ENCODE results near the gene CPNE2.
A peak's percentile ranks its signal among the peaks of the same experiment; 100 is the strongest.
"Not testable (repeated sequence)": the region's sequence is repeated elsewhere in the genome, so short reads cannot be mapped to it uniquely, and the experiment has no call there.

Gene CPNE2
- total RNA-seq: 1.7 to 2.0 reads per million in 2 donors

GRCh38 chr16:57091975-57092785, at the start of gene CPNE2:
Gene CPNE2, plus strand, starts transcription at chr16:57092583. Its CDS starts 18,160 bp downstream, at chr16:57110743.
- DNase-seq: peak; percentile 9

- DNase-seq: no peak
Measured at GRCh38 chr16:57043248-57043647, 49.1 kb upstream of the CPNE2 start.

GRCh38 chr16:57044931-57045693, 47.3 kb upstream of the CPNE2 start:
- no peak for DNase-seq

- DNase-seq: no peak
Measured at GRCh38 chr16:57045694-57046381, 46.5 kb upstream of the CPNE2 start.

- no peak for DNase-seq
Measured at GRCh38 chr16:57048095-57048494, 44.3 kb upstream of the CPNE2 start.

- DNase-seq: no peak
Measured at GRCh38 chr16:57049678-57050077, 42.7 kb upstream of the CPNE2 start.

GRCh38 chr16:57051696-57052228, 40.6 kb upstream of the CPNE2 start:
- no peak for DNase-seq

- DNase-seq: no peak
Measured at GRCh38 chr16:57053206-57053605, 39.2 kb upstream of the CPNE2 start.

- DNase-seq: no peak
Measured at GRCh38 chr16:57054338-57054737, 38.0 kb upstream of the CPNE2 start.

- no peak for DNase-seq
Measured at GRCh38 chr16:57054771-57055170, 37.6 kb upstream of the CPNE2 start.

- no peak for DNase-seq
Measured at GRCh38 chr16:57055671-57056070, 36.7 kb upstream of the CPNE2 start.

- DNase-seq: no peak
Measured at GRCh38 chr16:57058291-57058861, 34.0 kb upstream of the CPNE2 start.

- no peak for DNase-seq
Measured at GRCh38 chr16:57060323-57061083, 31.9 kb upstream of the CPNE2 start.

- no peak for DNase-seq
Measured at GRCh38 chr16:57061084-57061905, 31.1 kb upstream of the CPNE2 start.

- no peak for DNase-seq
Measured at GRCh38 chr16:57062329-57062728, 30.1 kb upstream of the CPNE2 start.

GRCh38 chr16:57063189-57063588, 29.2 kb upstream of the CPNE2 start:
- not testable (repeated sequence) for DNase-seq

- DNase-seq: no peak
Measured at GRCh38 chr16:57064995-57065394, 27.4 kb upstream of the CPNE2 start.

GRCh38 chr16:57066625-57067024, 25.8 kb upstream of the CPNE2 start:
- no peak for DNase-seq

- no peak for DNase-seq
Measured at GRCh38 chr16:57067347-57067746, 25.0 kb upstream of the CPNE2 start.

- DNase-seq: no peak
Measured at GRCh38 chr16:57069053-57069452, 23.3 kb upstream of the CPNE2 start.

Measured in T-helper 9 cell (primary cell).